ENCODE data around the gene GJC1.

DNA sequence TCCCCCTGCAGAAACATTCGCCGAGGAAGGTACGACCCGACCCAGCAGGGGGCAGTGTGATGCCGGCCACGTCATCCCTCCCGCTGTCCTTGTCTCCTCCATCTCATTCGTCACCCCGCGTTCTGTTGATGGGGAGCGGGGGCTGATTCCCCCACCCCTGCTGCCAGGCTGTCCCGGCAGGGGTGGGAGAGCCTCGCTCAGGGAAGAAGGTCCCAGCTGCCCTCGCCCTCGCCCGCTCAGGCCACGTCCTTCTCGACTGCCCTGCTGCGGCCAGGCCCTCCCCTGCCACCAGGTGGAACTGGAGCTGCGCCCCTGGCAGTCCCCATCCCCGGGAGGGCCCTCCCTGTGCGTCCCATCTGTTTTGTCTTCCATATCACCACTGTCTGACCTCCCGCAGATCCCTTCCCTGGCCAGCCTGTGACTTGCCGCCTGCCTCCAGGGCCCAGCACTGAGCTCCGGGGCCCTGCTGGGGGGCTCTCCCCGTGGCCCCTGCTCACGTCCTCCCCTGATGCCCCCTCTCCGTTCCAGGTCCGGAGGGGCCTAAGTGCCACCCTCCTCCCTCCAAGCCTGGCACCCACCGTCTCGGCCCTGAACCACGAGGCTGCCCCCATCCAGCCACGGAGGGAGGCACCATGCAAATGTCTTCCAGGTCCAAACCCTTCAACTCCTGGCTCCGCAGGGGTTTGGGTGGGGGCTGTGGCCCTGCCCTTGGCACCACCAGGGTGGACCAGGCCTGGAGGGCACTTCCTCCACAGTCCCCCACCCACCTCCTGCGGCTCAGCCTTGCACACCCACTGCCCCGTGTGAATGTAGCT lies 50.7 kb downstream of the GJC1 start:
- TF ChIP-seq EZH2phosphoT487 (IDR thresholded peaks at IDR 0.05; ENCODE audit: borderline replicate concordance, low read depth) (no peak), EP300 (IDR thresholded peaks at IDR 0.05; ENCODE audit: borderline replicate concordance in 1 of 2, low read depth in 1 of 2, low read length in 1 of 2) (no peak), POLR2AphosphoS5 (IDR thresholded peaks at IDR 0.05; ENCODE audit: low read depth, low read length) (no peak; the same call in 1 of the 2 replicates), SMC3 (IDR thresholded peaks at IDR 0.05; ENCODE audit: low read depth, low read length) (peak; percentile 55), GABPA (IDR thresholded peaks at IDR 0.05; ENCODE audit: low read depth) (no peak), FOXJ3 (CRISPR knock-in tag; IDR thresholded peaks at IDR 0.05) (no peak)
- TF ChIP-seq, protein P1, sequence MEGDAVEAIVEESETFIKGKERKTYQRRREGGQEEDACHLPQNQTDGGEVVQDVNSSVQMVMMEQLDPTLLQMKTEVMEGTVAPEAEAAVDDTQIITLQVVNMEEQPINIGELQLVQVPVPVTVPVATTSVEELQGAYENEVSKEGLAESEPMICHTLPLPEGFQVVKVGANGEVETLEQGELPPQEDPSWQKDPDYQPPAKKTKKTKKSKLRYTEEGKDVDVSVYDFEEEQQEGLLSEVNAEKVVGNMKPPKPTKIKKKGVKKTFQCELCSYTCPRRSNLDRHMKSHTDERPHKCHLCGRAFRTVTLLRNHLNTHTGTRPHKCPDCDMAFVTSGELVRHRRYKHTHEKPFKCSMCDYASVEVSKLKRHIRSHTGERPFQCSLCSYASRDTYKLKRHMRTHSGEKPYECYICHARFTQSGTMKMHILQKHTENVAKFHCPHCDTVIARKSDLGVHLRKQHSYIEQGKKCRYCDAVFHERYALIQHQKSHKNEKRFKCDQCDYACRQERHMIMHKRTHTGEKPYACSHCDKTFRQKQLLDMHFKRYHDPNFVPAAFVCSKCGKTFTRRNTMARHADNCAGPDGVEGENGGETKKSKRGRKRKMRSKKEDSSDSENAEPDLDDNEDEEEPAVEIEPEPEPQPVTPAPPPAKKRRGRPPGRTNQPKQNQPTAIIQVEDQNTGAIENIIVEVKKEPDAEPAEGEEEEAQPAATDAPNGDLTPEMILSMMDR (IDR thresholded peaks at IDR 0.05) = peak; percentile 96
- TF ChIP-seq, protein P2, sequence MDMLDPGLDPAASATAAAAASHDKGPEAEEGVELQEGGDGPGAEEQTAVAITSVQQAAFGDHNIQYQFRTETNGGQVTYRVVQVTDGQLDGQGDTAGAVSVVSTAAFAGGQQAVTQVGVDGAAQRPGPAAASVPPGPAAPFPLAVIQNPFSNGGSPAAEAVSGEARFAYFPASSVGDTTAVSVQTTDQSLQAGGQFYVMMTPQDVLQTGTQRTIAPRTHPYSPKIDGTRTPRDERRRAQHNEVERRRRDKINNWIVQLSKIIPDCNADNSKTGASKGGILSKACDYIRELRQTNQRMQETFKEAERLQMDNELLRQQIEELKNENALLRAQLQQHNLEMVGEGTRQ (IDR thresholded peaks at IDR 0.05; ENCODE audit: borderline replicate concordance, low read depth, low read length) = no peak
- TF ChIP-seq, protein P3, sequence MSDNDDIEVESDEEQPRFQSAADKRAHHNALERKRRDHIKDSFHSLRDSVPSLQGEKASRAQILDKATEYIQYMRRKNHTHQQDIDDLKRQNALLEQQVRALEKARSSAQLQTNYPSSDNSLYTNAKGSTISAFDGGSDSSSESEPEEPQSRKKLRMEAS (IDR thresholded peaks at IDR 0.05; ENCODE audit: low read depth) = no peak
